ENCODE measurements around the gene DOCK4.

DOCK4 gene

DNA sequence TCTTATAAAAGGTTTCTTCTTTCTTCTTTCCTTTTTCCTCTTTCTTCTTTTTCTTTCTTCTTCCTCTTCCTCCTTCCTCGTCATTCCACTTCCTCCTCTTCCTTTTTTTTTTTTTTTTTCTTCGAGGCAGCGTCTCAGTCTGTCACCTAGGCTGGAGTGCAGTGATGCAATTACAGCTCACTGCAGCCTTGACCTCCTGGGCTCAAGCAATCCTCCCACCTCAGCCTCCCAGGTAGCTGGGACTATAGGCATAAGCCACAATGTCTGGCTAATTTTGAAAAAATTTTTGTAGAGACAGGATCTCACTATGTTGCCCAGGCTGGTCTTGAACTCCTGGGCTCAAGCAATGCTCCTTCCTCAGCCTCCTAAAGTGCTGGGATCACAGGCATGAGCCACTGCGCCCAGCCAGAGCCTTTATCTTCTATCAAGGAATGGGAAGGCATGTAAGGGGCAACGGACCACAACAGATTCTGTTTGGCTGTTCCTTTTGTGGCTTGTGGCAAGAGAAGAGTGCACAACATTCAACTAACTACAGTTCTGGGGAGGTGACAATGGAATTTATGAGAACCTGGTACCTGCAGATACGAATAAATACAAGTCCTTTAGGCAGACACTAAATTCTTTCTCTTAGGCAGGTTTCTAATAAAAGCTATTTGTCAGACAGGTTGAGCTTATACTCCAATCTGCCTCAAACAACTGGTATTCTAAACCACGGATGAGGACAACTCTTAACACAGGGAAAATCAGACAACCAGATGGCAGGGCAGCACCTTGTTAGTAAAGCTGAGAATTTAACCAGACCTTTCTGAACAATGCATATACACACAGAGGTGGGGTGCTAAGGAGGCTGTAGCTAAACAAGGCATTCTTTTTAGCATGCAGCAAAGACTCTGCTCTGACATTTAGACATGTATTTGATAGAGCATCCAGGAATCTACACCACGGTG lies 100.3 kb downstream of the DOCK4 start:
- DNase-seq, result no peak

DNA sequence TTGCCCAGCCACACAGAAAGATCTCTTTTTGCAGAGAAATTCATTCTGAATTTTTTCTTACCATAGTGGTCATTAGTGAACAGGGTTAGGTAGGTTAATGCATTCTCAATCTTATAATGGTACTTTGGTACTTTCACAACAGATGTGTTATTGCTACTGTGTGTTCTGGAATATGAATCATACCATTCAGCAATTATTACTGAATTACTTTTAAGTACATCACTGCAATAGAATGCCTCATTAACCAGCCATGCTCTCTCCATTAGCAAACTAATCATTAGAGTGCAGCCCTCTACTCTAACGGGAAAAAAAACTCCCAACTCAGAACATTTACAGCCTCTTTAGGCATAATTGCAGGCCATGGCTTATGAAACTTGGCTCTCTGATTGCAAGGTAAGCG lies 102.1 kb downstream of the DOCK4 start:
- no peak for DNase-seq

DNA sequence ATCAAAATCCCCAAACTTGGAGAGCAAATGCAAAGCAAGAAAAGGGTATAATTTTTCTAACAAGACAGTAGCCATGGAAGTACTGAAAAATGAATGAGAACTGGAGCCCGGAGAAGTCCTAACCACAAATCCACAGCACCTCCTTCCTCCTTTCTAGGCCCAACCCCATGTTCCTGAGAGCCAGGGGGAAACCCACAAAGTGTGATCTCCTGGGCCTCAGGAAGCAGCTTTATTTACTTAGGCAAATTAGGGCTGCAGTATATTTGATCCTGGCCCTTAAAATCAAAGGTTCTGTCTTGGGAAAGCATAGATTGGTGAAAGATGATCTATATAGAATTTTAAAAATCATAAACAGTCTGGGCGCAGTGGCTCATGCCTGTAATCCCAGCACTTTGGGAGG lies 103.0 kb downstream of the DOCK4 start:
- DNase-seq, result no peak

DNA sequence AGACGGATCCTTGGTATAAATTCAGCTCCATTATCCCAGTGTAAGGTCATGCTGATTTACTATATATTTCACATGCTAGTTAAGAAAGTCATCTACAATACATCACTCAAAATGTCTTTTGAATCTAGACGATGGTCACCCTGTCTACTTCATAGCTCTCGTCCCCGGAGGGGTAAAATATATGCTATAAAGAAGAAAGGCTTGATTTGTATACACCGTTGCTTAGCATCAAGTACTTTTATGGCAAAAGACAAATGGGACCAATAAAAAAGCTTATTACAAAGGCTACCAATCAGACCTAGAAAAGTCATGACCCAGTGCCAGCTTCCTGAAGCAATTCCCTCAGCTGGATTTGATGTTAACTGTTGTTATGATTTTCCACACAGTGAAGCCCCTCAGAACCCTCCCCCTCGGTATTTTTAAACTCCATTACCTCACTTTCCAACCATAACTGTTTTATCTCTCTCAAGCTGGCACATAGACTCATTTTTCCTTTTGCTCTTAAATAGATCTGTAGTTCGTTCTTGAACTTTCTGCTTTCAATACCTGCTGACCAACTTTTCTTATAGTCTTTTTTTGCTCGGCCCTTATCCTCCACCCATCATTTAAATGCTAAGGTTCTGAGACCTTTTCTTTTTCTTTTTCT lies 104.9 kb downstream of the DOCK4 start:
- no peak for DNase-seq

DNA sequence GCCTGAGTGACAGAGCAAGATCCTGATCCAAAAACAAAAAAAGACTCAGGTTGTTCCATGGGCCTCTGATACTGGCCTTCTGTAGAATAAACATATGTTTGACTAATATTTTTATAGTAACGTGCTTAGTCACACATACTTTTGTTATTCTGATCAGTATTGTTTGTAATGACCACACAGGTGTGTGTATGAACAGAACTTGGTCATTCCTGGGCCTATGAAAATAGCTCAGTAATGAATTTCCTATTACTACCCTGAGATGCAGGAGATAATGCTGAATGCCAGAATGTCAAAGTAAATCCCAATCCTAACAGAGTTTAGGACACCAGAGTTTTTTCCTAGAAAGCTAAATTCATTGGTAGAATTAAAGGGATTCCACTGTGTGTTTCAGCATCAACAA lies 108.7 kb downstream of the DOCK4 start:
- DNase-seq, result no peak

DNA sequence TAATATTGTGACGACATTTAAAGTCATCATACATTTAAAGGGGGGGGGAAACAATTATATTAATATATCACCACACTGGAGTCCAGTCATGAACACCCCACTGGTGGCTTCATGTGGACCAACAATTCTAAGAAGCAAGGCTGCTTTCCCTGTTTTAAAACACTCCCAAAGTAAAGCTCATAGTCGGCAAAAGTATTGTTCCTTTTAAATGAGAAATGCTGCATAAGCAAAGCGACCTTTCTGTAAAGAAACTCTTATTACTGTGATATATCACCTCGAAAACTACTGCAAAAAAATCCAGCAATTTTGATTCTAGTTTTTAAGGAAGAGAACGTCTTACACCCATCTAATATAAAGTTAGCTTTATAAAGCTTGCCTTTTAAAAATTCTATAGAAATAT lies 112.8 kb downstream of the DOCK4 start:
- no peak for DNase-seq

DNA sequence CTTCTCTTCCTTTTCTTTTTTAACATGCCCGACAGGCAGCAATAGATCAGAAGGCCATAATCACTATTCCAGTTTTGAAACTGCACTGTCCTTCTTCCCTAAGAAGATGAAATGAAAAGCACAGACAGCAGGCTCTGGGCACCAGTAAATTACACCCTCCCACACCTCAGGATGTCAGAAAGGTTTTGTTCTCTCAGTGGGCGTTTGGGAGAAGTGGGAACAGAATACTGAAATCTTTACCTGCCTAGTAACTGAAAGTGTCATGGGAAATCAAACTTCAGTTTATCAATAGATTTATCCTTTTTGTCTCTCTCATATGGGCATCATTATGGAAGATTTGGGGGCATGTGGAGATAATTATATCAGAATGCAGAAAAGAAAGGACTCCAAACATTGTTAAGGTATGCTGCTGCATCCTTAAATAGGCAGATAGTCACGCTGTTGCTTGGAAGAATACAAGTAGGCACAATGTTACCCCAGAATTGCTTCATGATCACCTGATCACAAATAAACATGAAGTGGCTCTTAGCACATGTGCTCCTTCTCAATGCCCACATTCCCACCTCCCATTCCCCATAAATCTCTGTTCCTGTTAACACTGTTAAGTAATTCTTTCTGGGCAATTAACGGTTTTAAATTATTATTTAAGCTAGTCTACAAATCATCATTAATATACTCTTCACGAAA lies 113.3 kb downstream of the DOCK4 start:
- DNase-seq, result no peak

DNA sequence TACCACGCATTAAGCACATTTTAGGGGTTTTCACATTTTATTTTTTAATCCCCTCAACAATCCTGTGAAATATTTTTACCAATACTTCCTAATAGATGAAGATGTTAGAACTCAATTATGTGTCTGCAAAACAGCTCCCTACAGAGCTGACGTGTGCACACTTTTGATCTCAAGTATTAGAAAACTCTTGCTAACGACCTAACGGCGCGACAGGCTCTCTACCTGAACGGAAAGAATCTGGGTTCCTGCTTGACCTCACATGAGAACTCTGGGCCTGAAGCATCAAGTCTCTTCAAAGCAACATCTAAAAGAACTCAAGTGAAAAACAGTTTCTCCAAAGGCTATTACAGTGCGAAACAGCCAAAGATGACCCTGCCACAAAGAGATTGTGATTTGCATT lies 113.9 kb downstream of the DOCK4 start:
- no peak for DNase-seq

DNA sequence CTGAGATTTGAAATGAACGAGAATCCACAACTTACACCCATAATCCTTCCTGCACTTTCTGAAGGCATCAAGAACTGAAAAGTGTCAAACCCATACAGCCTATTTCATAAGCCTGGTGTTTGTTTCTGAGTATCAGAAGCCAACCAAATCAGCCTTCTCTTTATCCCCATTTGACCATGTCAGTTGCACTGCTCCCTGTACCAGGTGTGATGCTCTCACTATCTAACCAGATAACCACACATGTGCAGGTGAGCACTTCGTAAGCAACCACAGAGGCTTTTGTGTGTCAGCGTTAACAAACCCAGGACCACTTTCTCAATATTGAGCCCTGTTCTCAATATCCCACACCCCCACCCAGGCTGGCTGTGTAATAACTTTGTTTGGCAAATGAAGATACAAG lies 114.4 kb downstream of the DOCK4 start:
- no peak for DNase-seq

DNA sequence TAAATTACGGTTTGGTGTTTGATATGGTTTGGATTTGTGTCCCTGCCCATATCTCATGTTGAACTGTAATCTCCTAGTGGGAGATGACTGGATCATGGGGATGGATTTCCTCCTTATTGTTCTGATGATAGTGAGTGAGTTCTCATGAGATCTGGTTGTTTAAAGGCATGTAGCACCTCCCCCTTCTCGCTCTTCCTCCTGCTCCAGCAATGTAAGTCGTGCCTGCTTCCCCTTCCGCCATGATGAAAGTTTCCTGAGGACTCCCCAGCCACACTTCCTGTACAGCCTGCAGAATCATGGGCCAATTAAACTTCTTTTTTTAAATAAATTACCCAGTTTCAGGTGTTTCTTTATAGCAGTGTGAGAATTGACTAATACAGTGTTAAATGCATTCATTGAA lies 116.6 kb downstream of the DOCK4 start:
- no peak for DNase-seq

DNA sequence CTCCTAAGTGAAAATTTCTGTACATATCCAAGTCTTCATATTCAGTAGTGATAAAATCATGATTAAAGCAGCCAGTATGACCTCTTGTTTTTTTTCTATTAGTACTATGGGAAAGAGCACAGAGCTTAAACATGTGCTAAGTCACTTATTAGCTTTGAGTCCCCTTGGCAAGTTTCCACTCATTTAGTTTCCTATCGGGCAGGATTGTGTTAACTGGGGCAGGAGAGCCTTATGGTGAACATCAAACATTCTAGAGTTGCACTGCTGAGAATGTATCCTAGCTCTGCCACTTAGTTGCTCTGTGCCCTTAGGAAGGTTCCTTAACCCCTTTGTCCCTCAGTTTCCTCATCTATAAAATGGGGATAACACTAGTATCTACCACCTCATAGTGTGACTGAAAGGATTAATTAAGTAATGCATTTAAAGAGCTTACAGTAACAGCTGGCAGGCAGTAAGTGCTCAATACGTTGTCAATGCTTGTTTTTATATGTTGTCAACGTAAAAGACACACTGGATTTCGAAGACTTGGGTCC lies 117.6 kb downstream of the DOCK4 start:
- no peak for DNase-seq

DNA sequence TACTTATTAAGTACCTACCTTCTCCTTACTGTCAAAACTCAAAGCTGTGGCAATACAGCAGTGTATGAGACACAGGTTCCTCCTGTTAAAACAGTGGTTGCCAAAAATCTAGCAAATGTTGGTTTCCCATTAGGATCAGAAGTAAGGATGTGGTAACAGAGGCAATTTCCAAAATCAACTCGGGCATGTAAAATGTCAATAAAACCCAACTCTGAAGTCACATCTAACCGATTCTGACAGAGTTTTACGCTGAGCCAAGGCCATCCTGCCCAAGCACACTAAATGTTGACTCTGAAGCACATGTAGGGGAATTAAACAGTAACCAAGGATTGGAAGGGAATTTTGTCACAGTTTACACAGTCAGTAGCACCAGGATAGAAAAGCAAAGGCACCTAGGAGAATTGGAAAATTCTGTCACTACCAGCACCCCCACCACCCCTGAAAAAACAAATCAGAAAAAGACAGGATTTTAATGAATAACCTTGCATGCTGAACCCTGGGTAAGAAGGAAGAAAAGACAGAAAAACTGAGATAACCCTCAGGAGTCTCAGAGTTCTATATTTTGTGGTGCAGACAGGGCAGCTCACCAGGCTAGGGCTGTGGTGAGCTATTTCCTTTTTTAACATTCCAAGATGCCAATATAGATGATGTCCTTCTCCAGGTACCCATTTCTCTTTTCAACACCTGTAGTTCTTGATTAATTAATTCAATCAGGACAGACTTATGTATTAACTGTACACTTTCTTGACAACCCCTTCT lies 119.5 kb downstream of the DOCK4 start:
- DNase-seq, result no peak

DNA sequence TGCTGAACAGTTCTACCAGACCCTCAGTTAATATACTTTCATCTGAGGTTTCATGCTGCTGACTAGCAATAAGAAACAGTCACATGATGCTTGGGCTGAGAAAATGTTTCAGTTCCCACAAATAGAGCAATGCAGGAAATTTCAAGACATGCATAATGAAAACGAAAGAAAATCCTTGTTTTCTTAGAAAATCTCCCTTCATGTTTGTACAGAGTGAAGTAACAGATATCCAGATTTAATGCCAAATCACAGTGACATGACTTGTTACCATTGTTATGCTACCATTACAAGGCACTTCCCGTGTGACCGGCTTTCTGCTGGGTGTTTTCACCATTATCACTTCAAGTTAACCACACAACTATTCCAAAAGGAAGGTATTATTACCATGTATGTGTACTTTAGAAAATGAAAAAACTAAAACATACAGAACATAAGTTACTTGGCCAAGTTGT lies 121.7 kb downstream of the DOCK4 start:
- no peak for DNase-seq

DNA sequence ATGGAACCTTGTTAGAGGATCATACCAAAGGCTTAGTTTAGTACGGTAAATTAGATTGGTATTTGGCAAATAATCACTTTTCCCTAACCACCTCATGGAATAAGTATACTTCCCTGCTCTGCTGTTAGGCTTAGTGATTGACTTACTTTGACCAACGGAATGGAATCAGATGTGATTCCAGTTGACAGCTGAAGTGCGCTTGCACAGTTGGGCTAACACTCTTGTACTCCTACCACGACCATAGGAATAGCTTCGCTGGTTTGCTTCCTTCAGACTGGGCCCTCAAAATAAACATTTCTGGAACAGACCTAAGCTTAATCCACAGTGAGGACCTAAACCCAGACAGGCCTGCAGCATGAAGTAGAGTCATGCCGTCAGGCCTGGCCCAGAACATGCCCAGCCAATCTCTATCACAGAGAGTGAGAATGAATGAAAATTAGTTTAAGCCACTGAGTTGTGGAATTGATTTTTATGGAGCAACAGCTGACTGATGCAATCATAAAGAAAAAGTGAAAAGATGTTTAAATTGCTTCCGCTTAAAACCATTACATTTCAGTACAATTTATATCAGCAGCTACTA lies 122.3 kb downstream of the DOCK4 start:
- DNase-seq, result no peak

DNA sequence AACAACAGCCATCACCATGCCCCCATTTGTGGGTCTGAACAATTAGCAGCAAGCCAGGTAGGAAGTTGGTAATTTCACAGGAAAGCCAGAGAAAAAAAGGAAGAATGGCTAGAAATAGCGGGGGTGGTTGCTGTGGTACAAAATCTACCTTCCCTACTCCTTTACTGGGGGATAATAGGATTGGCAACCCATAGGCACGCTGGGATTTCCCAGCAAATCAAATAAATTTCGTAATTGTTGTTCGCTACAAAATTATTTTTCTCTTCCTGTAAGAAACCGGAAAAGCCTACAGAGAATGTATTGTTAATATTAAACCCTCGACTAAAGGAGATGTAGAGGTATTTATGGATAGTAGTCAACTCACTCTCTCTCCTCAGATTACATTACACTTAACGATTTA lies 123.9 kb downstream of the DOCK4 start:
- no peak for DNase-seq

DNA sequence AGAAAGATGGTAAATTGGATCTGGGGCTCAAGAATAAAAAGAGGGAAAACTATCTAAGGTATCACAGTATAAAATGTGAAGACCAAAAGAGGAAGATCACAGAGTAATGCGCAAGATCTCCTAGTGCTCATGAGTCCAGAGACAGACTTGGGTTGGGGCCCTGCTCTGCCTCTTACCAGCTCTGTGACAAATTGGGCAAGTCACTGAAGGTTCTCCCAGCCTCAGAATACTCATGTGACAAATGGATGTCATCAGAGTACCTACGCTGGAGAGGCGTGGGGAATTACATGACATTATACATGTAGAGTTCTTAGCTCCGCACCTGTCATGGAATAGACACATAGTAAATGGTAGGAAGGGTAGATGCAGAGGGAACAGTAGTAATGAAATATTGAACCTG lies 124.4 kb downstream of the DOCK4 start:
- DNase-seq, result no peak

DNA sequence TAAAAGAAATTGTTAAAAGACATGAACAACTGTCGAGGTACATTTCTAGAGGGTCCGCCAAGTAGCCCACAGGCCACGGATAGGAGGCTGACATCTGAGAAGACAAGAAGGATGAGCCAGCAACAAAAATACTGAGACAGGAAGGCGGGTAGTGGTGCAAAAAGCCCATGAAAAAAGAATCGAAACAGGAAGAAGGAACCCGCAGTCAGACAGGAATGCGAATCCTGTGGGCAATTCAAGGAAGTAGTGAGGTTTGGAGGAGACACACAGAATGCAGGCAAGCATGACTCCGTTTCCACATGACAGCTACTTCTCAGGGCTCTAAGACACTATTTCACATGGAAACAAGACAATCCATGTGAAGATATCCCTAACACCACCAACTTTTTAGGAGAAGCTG lies 125.2 kb downstream of the DOCK4 start:
- DNase-seq, result no peak

DNA sequence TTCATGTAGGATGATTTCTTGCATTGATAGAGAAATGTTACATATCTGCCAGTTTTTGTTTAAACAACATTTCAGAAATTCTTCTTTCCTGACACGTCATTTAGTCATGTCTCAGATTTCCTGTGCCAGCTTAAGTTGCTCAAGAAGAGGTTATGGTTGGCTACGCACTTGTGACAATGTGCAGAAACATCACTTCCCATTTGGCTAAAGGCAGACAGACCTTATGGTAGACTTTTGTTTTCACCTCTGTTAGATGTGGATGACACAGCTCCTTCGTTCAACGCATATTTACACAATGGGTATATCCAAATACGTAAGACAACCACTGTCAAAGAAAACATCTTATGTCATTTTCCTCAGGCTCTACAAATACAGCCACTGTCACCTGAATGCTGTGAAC lies 125.8 kb downstream of the DOCK4 start:
- DNase-seq, result no peak

DNA sequence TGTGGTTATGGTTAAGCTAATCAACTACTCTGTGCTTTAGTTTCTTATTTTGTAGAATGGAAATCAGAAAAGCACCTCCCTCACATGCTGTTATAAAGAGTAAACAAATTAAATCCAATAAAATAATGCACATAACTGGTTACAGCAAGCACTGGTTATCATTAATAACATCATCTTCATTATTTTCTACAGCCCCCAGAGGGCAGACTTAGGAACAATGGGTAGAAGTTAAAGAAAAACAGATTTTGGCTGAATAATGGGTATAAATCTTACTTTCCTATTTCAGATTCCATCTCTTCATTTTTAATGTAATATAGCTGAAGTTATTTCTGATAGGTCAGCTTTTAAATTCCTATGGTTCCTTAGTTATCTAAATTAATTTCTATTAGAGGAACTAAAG lies 126.5 kb downstream of the DOCK4 start:
- DNase-seq, result no peak

DNA sequence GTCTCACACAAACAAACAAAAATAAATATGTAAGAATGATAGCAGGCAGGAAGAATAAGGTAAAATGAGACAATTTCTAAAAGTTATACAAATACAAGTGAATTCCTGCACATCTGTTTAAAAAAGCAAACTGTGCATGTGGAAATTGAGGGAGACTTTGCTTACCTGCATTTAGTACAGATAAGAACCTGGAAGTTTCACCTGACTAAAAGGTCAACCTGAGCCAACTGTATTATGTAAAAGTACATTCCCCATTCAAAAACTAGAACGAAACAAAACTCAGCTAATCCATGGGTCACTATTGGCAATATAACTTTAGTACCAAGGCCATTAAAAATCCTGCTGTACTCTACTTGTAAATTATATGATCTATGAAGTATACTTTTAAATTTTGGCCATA lies 127.1 kb downstream of the DOCK4 start:
- DNase-seq, result no peak

DNA sequence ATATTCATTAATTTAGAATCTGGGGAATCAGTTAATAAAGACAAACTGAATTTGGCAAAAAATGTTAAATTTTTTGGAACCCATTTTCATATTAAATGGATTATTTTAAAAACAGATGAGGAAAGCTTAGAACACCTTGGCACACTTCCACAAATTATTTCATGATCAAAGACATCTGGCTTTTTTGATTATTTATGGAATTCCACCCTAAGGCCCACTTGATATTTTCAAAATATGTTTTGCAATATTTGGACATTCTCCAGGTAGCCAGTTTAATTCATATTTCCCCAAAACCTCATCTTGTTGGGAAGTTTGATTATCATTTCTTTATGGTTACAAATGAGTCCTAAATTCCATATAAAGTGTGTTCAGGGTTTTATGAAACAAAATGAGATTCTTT lies 129.9 kb downstream of the DOCK4 start:
- no peak for DNase-seq

DNA sequence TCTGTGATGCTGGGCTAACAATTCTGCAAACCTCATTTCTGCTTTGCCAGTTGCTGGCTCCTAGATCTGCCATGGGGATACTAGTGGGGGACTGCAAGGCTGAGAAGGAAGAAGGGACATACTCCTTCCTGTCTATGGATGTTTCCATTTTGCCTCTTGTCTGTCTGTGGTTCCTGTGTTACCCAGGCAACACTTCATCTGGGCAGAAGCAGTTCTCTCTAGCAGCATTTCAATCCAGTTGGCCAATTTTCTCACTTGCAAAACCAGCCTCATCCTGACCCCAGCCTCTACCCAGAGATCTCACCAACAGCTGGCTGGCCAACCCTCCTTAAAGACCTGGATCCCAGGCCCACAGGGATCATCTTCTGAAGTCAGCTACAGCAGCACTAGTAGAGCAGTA lies 131.7 kb downstream of the DOCK4 start:
- no peak for DNase-seq
